Liver (tissue), 3 donors: ENCODE data around the gene HIPK2.

Experiments
- FOXA2 ChIP-seq: IDR thresholded peaks from 2 replicates; pipeline ENCODE4 v1.6.1; 2016; ENCODE audit warnings: antibody characterized with exemption
- GABPA ChIP-seq, 2 donors: IDR thresholded peaks in 1 of 2; conservative IDR thresholded peaks in 1 of 2; 2 replicates each; pipeline ENCODE4 v1.6.1; 2016; ENCODE audit warnings: antibody characterized with exemption in 2 of 2, mild to moderate bottlenecking in 1 of 2, moderate library complexity in 1 of 2
- HNF4G ChIP-seq: IDR thresholded peaks from 2 replicates; pipeline ENCODE4 v1.6.1; 2016; ENCODE audit warnings: antibody characterized with exemption
- RXRA ChIP-seq, 2 donors: IDR thresholded peaks; 2 replicates each; pipeline ENCODE4 v1.6.1; 2017 to 2018; ENCODE audit warnings: antibody characterized with exemption in 2 of 2, mild to moderate bottlenecking in 1 of 2
- TAF1 ChIP-seq: conservative IDR thresholded peaks from 2 replicates; pipeline ENCODE4 v1.6.1; 2016; ENCODE audit warnings: antibody characterized with exemption, mild to moderate bottlenecking
- TF ChIP-seq, protein P1 (sequence below): IDR thresholded peaks from 2 replicates; pipeline ENCODE4 v1.6.1; 2016; ENCODE audit warnings: antibody characterized with exemption
- TF ChIP-seq, protein P2 (sequence below): IDR thresholded peaks from 2 replicates; pipeline ENCODE4 v1.6.1; 2016; ENCODE audit warnings: antibody characterized with exemption, mild to moderate bottlenecking
- TF ChIP-seq, protein P3 (sequence below): fragments of 150-350 bp; IDR thresholded peaks from 2 replicates; pipeline ENCODE4 v1.5.1; 2017; ENCODE audit warnings: improper control_type of control experiment, low read depth, low read length; ENCODE audit not compliant: missing input control
- donor health status: healthy.
- donor health status: healthy.

DNA sequence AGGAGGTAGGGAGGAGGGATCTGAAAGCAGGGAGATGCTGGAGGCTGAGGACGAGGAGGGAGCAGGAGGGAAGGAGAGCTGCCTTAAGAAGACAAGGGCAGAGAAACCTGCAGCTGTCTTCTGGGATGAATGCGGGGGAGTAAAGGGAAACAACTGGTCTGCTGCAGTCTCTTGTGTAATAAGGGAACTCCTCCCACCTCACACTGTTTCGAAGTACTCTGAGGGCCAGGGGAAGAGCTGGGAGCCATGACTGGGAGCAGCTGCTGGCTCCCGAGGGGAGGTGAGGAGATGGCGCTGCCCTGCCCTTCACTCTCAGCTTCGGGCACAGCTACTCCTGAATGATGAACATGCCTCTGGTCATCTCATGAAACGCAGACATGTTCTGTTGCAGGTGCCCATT lies 189.2 kb downstream of the HIPK2 start:
- no peak for TF ChIP-seq RXRA (IDR thresholded peaks at IDR 0.05)
- TF ChIP-seq, protein P1, sequence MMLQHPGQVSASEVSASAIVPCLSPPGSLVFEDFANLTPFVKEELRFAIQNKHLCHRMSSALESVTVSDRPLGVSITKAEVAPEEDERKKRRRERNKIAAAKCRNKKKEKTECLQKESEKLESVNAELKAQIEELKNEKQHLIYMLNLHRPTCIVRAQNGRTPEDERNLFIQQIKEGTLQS: no peak
- TF ChIP-seq GABPA (IDR thresholded peaks at IDR 0.05 in 1 of 2, conservative IDR thresholded peaks at IDR 0.05 in 1 of 2): no peak
- TF ChIP-seq, protein P2, sequence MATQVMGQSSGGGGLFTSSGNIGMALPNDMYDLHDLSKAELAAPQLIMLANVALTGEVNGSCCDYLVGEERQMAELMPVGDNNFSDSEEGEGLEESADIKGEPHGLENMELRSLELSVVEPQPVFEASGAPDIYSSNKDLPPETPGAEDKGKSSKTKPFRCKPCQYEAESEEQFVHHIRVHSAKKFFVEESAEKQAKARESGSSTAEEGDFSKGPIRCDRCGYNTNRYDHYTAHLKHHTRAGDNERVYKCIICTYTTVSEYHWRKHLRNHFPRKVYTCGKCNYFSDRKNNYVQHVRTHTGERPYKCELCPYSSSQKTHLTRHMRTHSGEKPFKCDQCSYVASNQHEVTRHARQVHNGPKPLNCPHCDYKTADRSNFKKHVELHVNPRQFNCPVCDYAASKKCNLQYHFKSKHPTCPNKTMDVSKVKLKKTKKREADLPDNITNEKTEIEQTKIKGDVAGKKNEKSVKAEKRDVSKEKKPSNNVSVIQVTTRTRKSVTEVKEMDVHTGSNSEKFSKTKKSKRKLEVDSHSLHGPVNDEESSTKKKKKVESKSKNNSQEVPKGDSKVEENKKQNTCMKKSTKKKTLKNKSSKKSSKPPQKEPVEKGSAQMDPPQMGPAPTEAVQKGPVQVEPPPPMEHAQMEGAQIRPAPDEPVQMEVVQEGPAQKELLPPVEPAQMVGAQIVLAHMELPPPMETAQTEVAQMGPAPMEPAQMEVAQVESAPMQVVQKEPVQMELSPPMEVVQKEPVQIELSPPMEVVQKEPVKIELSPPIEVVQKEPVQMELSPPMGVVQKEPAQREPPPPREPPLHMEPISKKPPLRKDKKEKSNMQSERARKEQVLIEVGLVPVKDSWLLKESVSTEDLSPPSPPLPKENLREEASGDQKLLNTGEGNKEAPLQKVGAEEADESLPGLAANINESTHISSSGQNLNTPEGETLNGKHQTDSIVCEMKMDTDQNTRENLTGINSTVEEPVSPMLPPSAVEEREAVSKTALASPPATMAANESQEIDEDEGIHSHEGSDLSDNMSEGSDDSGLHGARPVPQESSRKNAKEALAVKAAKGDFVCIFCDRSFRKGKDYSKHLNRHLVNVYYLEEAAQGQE: no peak
- TF ChIP-seq HNF4G: no peak
- no peak for TF ChIP-seq TAF1
- TF ChIP-seq, protein P3, sequence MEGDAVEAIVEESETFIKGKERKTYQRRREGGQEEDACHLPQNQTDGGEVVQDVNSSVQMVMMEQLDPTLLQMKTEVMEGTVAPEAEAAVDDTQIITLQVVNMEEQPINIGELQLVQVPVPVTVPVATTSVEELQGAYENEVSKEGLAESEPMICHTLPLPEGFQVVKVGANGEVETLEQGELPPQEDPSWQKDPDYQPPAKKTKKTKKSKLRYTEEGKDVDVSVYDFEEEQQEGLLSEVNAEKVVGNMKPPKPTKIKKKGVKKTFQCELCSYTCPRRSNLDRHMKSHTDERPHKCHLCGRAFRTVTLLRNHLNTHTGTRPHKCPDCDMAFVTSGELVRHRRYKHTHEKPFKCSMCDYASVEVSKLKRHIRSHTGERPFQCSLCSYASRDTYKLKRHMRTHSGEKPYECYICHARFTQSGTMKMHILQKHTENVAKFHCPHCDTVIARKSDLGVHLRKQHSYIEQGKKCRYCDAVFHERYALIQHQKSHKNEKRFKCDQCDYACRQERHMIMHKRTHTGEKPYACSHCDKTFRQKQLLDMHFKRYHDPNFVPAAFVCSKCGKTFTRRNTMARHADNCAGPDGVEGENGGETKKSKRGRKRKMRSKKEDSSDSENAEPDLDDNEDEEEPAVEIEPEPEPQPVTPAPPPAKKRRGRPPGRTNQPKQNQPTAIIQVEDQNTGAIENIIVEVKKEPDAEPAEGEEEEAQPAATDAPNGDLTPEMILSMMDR: no peak
- TF ChIP-seq FOXA2: no peak
